ENCODE measurements around the gene PLA2G4D. TPM values are rescaled to one million over a fixed set of nuclear protein-coding genes. Genes with fewer than 3 reads are reported as not detected.

The PLA2G4D gene
- total and polyA plus RNA-seq, 10 of the 15 experiments (the other 5 are each of a cell fraction or from before 2014, with no cell fraction given), result 0.03 TPM; not detected in 9

GRCh38 chr15:42108189-42108588, 13.8 kb upstream of the PLA2G4D start:
- BruUV-seq (replicated peaks), result no TSS peak
- Histone ChIP-seq H2AFZ (ENCODE audit: control insufficient read depth, low read depth, low read length) (no peak overlapping the region), H3K36me3 (ENCODE audit: control insufficient read depth in 2 of 2, insufficient read depth in 2 of 2, low read length in 1 of 2) (no peaks in the 10 kb centered on the region), H3K27ac (ENCODE audit: control insufficient read depth, insufficient read depth) (no peak overlapping the region), H3K27me3 (replicated peaks in 1 of 2; ENCODE audit: control insufficient read depth in 2 of 2, insufficient read depth in 2 of 2, low read length in 1 of 2) (no peaks in the 10 kb centered on the region), H3K9me3 (replicated peaks; ENCODE audit: control insufficient read depth, insufficient read depth, low read length) (no peaks in the 10 kb centered on the region), H4K20me1 (ENCODE audit: control insufficient read depth, insufficient read depth) (no peaks in the 10 kb centered on the region), H3K9ac (ENCODE audit: control insufficient read depth, insufficient read depth, low read length) (no peak overlapping the region), H3K4me3 (no peak overlapping the region), H3K4me2 (ENCODE audit: control insufficient read depth, insufficient read depth) (no peak overlapping the region), H3K4me1 (ENCODE audit: control insufficient read depth, insufficient read depth, low read length) (no peaks in the 10 kb centered on the region; the same call in none of the 2 replicates), H3K79me2 (ENCODE audit: control insufficient read depth, insufficient read depth, low read length) (no peaks in the 10 kb centered on the region)
- in situ Hi-C loops (cut with MboI) (no loop called here), intact Hi-C loops (cut with micrococcal nuclease; ENCODE audit: unreplicated experiment) (no loop called here)
- ChIA-PET CTCF (interaction anchor here (0.8 to 1.1 kb wide), 5 partner anchors 9 to 31 kb away, joined by 3 to 5 read pairs (median 3); no protein-coding TSS in a partner anchor), RAD21 (ENCODE audit: unreplicated experiment) (no interaction called here), SMC1A (ENCODE audit: uncharacterized antibody, unreplicated experiment) (no interaction called here), POLR2A (no interaction called here)
- no peak for DNase-seq (ENCODE audit: low read depth, low spot score)
- no peak for ATAC-seq
- no peak for FAIRE-seq
- TF ChIP-seq CEBPB (IDR thresholded peaks at IDR 0.05; ENCODE audit: borderline replicate concordance in 1 of 2, low read depth in 2 of 2, low read length in 2 of 2) (no peak), SMAD5 (IDR thresholded peaks at IDR 0.05; ENCODE audit: low read depth) (no peak), IRF3 (IDR thresholded peaks at IDR 0.05) (no peak), NFYB (IDR thresholded peaks at IDR 0.05; ENCODE audit: insufficient read depth, low read depth, low read length) (no peak), MYB (IDR thresholded peaks at IDR 0.05; ENCODE audit: borderline replicate concordance, low read depth, low read length) (no peak), ZNF384 (IDR thresholded peaks at IDR 0.05; ENCODE audit: borderline replicate concordance, low read depth, low read length) (no peak), RAD51 (IDR thresholded peaks at IDR 0.05) (no peak), EP300 (IDR thresholded peaks at IDR 0.05; ENCODE audit: borderline replicate concordance in 1 of 2, control insufficient read depth in 1 of 2, low read depth in 2 of 2, low read length in 2 of 2) (no peak), SIX5 (IDR thresholded peaks at IDR 0.05; ENCODE audit: low read depth, low read length, severe bottlenecking) (no peak)
- TF ChIP-seq, protein P1, sequence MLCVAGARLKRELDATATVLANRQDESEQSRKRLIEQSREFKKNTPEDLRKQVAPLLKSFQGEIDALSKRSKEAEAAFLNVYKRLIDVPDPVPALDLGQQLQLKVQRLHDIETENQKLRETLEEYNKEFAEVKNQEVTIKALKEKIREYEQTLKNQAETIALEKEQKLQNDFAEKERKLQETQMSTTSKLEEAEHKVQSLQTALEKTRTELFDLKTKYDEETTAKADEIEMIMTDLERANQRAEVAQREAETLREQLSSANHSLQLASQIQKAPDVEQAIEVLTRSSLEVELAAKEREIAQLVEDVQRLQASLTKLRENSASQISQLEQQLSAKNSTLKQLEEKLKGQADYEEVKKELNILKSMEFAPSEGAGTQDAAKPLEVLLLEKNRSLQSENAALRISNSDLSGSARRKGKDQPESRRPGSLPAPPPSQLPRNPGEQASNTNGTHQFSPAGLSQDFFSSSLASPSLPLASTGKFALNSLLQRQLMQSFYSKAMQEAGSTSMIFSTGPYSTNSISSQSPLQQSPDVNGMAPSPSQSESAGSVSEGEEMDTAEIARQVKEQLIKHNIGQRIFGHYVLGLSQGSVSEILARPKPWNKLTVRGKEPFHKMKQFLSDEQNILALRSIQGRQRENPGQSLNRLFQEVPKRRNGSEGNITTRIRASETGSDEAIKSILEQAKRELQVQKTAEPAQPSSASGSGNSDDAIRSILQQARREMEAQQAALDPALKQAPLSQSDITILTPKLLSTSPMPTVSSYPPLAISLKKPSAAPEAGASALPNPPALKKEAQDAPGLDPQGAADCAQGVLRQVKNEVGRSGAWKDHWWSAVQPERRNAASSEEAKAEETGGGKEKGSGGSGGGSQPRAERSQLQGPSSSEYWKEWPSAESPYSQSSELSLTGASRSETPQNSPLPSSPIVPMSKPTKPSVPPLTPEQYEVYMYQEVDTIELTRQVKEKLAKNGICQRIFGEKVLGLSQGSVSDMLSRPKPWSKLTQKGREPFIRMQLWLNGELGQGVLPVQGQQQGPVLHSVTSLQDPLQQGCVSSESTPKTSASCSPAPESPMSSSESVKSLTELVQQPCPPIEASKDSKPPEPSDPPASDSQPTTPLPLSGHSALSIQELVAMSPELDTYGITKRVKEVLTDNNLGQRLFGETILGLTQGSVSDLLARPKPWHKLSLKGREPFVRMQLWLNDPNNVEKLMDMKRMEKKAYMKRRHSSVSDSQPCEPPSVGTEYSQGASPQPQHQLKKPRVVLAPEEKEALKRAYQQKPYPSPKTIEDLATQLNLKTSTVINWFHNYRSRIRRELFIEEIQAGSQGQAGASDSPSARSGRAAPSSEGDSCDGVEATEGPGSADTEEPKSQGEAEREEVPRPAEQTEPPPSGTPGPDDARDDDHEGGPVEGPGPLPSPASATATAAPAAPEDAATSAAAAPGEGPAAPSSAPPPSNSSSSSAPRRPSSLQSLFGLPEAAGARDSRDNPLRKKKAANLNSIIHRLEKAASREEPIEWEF (IDR thresholded peaks at IDR 0.05; ENCODE audit: insufficient replicate concordance, low read depth, low read length), result no peak
- TF ChIP-seq, protein P2, sequence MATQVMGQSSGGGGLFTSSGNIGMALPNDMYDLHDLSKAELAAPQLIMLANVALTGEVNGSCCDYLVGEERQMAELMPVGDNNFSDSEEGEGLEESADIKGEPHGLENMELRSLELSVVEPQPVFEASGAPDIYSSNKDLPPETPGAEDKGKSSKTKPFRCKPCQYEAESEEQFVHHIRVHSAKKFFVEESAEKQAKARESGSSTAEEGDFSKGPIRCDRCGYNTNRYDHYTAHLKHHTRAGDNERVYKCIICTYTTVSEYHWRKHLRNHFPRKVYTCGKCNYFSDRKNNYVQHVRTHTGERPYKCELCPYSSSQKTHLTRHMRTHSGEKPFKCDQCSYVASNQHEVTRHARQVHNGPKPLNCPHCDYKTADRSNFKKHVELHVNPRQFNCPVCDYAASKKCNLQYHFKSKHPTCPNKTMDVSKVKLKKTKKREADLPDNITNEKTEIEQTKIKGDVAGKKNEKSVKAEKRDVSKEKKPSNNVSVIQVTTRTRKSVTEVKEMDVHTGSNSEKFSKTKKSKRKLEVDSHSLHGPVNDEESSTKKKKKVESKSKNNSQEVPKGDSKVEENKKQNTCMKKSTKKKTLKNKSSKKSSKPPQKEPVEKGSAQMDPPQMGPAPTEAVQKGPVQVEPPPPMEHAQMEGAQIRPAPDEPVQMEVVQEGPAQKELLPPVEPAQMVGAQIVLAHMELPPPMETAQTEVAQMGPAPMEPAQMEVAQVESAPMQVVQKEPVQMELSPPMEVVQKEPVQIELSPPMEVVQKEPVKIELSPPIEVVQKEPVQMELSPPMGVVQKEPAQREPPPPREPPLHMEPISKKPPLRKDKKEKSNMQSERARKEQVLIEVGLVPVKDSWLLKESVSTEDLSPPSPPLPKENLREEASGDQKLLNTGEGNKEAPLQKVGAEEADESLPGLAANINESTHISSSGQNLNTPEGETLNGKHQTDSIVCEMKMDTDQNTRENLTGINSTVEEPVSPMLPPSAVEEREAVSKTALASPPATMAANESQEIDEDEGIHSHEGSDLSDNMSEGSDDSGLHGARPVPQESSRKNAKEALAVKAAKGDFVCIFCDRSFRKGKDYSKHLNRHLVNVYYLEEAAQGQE (IDR thresholded peaks at IDR 0.05; ENCODE audit: low read depth, low read length), result no peak
- TF ChIP-seq, protein P3, sequence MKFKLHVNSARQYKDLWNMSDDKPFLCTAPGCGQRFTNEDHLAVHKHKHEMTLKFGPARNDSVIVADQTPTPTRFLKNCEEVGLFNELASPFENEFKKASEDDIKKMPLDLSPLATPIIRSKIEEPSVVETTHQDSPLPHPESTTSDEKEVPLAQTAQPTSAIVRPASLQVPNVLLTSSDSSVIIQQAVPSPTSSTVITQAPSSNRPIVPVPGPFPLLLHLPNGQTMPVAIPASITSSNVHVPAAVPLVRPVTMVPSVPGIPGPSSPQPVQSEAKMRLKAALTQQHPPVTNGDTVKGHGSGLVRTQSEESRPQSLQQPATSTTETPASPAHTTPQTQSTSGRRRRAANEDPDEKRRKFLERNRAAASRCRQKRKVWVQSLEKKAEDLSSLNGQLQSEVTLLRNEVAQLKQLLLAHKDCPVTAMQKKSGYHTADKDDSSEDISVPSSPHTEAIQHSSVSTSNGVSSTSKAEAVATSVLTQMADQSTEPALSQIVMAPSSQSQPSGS (IDR thresholded peaks at IDR 0.05; ENCODE audit: low read length), result no peak

Data from GM12878 (cell line).